B cell (primary cell): Measurements from ENCODE around the gene F13A1.

Experiments
- EZH2 ChIP-seq: IDR thresholded peaks from 2 replicates; pipeline ENCODE4 v1.6.1; 2012; ENCODE audit warnings: borderline replicate concordance, low read depth, mild to moderate bottlenecking, moderate library complexity, low read length; ENCODE audit not compliant: insufficient read depth, poor library complexity, severe bottlenecking
- TF ChIP-seq, protein P1 (sequence below): fragments of 200-600 bp; IDR thresholded peaks from one replicate; pipeline ENCODE4 v1.8.0; 2022; ENCODE audit warnings: antibody characterized with exemption, mild to moderate bottlenecking

DNA sequence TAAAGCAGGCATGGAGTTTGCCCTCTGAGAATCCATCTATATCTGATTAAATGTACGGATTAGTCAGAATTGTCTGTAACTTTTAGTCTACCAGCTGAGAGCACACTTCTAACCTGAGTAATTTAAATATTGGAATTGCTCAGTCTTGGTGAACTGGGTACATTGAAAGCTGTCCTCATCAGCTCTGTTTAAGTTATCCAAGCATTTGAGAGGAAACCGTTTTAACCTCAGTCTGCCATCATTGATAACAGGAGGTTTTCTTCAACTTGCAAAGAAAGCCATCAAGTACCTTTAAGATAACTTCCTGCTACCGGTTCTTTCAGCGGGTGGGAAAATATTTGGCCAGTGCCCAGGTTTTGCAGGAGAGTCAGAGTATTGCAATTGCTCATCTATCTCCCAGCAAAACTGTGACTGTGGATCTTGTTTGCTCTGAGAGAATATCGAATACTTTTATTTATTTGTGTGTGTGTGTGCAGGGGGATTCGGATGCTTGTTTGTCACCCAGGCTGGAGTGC lies 31.1 kb upstream of the F13A1 start:
- TF ChIP-seq, protein P1, sequence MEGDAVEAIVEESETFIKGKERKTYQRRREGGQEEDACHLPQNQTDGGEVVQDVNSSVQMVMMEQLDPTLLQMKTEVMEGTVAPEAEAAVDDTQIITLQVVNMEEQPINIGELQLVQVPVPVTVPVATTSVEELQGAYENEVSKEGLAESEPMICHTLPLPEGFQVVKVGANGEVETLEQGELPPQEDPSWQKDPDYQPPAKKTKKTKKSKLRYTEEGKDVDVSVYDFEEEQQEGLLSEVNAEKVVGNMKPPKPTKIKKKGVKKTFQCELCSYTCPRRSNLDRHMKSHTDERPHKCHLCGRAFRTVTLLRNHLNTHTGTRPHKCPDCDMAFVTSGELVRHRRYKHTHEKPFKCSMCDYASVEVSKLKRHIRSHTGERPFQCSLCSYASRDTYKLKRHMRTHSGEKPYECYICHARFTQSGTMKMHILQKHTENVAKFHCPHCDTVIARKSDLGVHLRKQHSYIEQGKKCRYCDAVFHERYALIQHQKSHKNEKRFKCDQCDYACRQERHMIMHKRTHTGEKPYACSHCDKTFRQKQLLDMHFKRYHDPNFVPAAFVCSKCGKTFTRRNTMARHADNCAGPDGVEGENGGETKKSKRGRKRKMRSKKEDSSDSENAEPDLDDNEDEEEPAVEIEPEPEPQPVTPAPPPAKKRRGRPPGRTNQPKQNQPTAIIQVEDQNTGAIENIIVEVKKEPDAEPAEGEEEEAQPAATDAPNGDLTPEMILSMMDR = no peak
- no peak for TF ChIP-seq EZH2
